Gastrocnemius medialis (tissue), 4 donors: ENCODE measurements around the gene EDARADD. TPM values are rescaled to one million over a fixed set of nuclear protein-coding genes. Genes with fewer than 3 reads are reported as not detected.

Source experiments
- total RNA-seq, 4 donors: library from RNA; depleted of rRNA; stranded (reverse); fragments of >200 nt; gene quantifications; one replicate each; pipeline versions ENCODE4 v1.1.0 to v1.2.3, GENCODE V29; 2016

Gene EDARADD
- total RNA-seq, 4 donors from 2014 or later = not detected

Other genes starting within 250 kb of the EDARADD start
- gene ERO1B, start 112.3 kb upstream of the EDARADD start, total RNA-seq = 10 to 100 TPM in 1 of 4 donors, 1 to 10 TPM in 3; 3.6 to 10.2 (median 5.8) TPM
- 10 to 100 TPM; 11.1 to 20.7 (median 12.5) TPM for gene LGALS8, start 129.7 kb downstream of the EDARADD start, total RNA-seq
- gene HEATR1, start 210.2 kb downstream of the EDARADD start, total RNA-seq = 10 to 100 TPM; 11.6 to 17.5 (median 15.8) TPM